Activated gamma-delta T cell treated with anti-CD3 and anti-CD28 coated beads, Interleukin-2, amount 50 U/mL, for 16 hours (primary cell): ENCODE measurements around the gene DRD5.

Source experiments
- DNase-seq: peaks from one replicate; pipeline ENCODE4 v3.0.0-alpha.2; 2020; ENCODE audit warnings: low read depth

Gene DRD5

DNA sequence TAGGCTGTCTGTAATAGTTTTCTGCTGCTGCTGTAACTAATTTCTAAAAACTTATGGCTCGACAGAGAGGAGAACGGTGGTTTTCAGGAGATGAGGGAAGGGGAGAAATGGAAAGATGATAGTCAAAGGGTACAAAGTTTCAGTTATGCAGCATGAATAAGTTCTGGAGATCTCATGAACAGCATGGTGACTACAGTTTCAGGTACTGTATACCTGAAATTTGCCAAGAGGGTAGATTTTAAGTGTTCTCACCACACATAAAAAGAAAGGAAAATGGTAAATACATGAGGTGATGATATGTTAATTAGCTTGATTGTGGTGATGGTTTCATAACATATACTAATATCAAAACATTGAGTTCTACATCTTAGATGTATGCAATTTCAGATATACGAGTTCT, 34.9 kb downstream of the DRD5 start:
- no peak for DNase-seq

DNA sequence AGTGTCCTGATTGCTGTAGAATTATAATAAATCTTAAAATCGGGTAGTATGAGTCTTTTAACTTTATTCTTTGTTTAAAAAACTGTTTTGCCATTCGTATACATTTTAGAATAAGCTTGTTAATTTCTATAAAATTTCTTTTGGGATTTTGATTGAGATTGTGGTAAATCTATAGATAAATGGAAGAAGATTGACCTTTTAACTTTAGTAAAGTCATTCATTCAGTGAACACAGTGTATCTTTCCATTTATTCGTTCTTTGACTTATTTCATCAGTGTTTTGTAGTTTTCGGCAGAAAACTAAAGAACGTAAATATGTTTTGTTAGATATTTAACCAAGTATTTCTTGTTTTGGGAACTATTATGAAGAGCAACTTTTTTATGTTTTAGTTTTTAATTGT, 38.9 kb downstream of the DRD5 start:
- no peak for DNase-seq

DNA sequence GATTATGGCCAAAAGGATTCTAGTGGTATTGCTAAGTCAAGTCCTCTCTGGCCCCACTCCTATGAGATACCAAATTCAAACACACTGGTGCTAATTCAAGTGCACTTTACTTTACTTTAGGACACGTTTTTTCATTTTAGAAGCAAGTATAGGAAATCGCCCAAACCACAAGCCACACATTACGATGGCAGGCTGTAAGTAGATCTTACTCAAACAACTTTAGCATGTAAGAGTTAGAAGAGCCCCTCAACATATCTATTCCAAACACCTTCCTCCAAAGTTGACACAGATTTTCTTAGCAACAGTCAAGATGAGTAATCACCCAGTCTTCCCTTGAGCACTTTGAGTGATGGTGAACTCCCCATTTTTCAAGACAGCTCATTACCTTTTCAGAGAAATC, 43.6 kb downstream of the DRD5 start:
- DNase-seq = no peak

DNA sequence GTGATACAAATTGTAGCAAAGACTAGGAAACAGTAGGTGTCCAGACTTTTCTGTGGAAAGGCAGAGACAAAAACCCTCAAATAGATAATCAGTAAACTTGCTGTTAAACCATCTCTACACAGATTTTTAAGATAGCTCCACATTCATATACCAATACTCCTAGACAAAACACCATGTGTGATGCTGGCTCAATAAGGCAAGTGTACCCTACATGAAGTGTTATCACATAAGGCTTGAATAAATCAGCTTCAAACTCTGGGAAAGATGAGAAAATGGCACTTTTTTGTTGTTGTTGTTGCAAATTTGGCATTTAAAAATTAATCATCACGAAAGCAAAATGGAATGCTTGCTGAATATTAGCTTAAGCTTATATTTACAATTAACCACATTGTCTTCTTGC, 45.1 kb downstream of the DRD5 start:
- no peak for DNase-seq

DNA sequence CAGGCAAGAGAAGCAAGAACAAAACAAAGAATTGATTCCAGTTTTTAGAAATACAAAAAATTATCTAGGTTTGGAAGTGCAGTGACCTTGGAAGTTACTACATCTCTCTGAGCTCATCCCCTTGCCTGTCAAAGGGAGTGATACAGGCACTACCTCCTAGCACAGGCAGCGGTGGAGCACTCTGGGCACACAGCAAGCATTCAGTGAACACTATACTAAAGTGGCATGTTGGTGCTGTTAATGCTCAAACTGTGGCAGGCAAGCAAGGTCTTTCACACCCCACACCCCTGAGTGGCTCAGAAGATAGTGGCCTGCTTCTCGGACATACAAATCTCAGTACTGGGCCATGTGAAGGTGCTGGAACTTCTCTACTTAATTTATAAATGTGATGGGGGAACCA, 51.2 kb downstream of the DRD5 start:
- DNase-seq = no peak

DNA sequence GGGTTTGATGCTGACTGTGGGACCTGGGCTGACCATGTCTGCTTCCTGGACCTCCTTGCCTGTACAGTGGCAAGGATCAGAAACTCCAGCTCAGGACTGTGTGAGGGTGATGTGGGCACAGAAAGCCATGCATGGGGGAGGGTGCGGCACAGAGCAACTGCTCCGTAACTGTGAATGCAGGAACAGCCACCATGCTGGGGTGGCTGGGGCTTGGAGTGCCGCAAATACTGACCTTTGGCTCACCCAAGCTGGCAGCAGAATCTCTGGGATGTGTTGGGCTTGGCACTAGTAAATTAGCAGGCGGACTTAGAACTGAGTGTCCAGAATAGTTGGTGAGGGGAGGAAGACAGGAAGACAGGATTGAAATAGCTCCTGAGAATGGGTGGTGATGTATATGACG, 52.0 kb downstream of the DRD5 start:
- no peak for DNase-seq
